Lung (tissue), 12 donors: Measurements from ENCODE around the gene PCBP3. TPM values are rescaled to one million over a fixed set of nuclear protein-coding genes. Genes with fewer than 3 reads are reported as not detected.

Experiments
- ATAC-seq: fragments of 200-7000 bp; cut with Tn5 transposase; one replicate; pipeline ENCODE4 v1.9.1; 2020; ENCODE audit warnings: moderate number of reproducible peaks; ENCODE audit not compliant: insufficient read depth, low FRiP score
- DNase-seq, 3 donors: peaks; one replicate each; pipeline ENCODE4 v3.0.0-alpha.2; 2013 to 2017
- H3K27ac ChIP-seq, 2 donors: one replicate each; pipeline ENCODE4 v1.5.1; 2013; ENCODE audit warnings: mild to moderate bottlenecking in 2 of 2, moderate library complexity in 2 of 2, control low read depth in 1 of 2, inconsistent platforms in 1 of 2, low read depth in 1 of 2, low read length in 1 of 2
- H3K27me3 ChIP-seq, 3 donors: one replicate each; pipeline ENCODE4 v1.5.1; 2013; ENCODE audit warnings: low read length in 2 of 3; ENCODE audit not compliant: control insufficient read depth in 3 of 3, insufficient read depth in 3 of 3
- H3K36me3 ChIP-seq, 4 donors: one replicate each; pipeline ENCODE4 v1.5.1; 2013; ENCODE audit warnings: low read length in 4 of 4, mild to moderate bottlenecking in 1 of 4, moderate library complexity in 1 of 4; ENCODE audit not compliant: control insufficient read depth in 4 of 4, insufficient read depth in 4 of 4
- H3K4me1 ChIP-seq, 5 donors: one replicate each; pipeline ENCODE4 v1.5.1; 2013; ENCODE audit warnings: low read length in 5 of 5, mild to moderate bottlenecking in 2 of 5, moderate library complexity in 1 of 5; ENCODE audit not compliant: control insufficient read depth in 5 of 5, insufficient read depth in 5 of 5
- H3K4me3 ChIP-seq: one replicate; pipeline ENCODE4 v1.5.1; 2013; ENCODE audit warnings: mild to moderate bottlenecking, control low read depth, moderate library complexity
- H3K9ac ChIP-seq, 2 donors: one replicate each; pipeline ENCODE4 v1.5.1; 2013; ENCODE audit warnings: low read length in 2 of 2, control low read depth in 1 of 2; ENCODE audit not compliant: insufficient read depth in 1 of 2
- H3K9me3 ChIP-seq, 4 donors: one replicate each; pipeline ENCODE4 v1.5.1; 2013; ENCODE audit warnings: low read length in 3 of 4, mild to moderate bottlenecking in 1 of 4, moderate library complexity in 1 of 4; ENCODE audit not compliant: control insufficient read depth in 4 of 4, insufficient read depth in 3 of 4
- WGBS, 2 donors: extraction: QIAGEN DNeasy Blood & Tissue Kit; methylation state at CpG; one replicate each; pipeline ENCODE4 v1.1.7; 2013; 5-methylcytosine and 5-hydroxymethylcytosine counted together
- polyA plus RNA-seq, 2 donors: library from polyadenylated mRNA; stranded (reverse); fragments of 200-250 nt; gene quantifications; one replicate each; pipeline ENCODE4 v1.2.1, GENCODE V29; 2013
- total RNA-seq, 2 donors: library from RNA; depleted of rRNA in 1 of 2; stranded (reverse); fragments of >200 nt in 1 of 2; gene quantifications; one replicate each; pipeline ENCODE4 v1.2.1, GENCODE V29; 2014 to 2021
- TF ChIP-seq, protein P1 (sequence below): IDR thresholded peaks from 2 replicates; pipeline ENCODE4 v1.5.1; 2012; ENCODE audit warnings: mild to moderate bottlenecking; ENCODE audit errors: control extremely low read depth, extremely low read depth
- donor health status: control.
- donor health status: control.
- donor health status: Bipolar disorder and iron deficiency.
- donor health status: healthy.
- donor health status: DM: yes; HTN: yes; CAD: no.

The PCBP3 gene
- total and polyA plus RNA-seq, 4 donors: 1.6 to 8.2 (median 3.1) TPM

DNA sequence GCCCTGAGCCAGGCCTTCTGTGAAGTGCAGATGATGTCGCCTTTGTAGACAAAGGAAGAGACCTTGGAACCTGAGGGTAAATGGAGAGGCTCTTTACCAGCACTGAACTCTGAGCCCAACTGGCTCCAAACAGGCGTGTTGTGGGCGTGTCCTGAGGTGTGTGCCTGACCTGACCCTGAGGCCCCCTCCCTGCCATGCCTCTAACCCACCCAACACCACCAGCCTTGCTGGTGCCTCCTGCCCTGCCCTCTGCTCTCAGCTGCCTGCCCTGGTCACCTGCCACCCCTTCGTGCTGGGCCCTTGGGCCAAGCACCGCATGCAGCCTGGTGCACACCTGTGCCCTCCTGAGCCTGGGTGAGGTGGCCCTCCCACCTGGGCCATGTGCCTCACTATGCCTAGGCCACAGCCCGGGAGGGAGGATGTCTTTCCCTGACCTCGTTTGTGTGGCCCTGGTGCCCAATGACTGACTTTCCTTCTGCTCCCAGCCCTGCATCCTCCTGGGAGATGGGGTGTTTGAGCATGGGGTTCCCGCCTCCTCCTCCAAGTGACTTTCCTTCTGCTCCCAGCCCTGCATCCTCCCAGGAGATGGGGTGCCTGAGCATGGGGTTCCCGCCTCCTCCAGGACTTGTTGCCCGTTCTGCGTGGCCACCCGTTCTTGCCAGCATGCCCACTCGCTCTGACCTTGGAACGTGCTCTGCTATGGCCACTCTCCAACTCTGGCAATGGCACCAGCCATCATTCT, 157.0 kb downstream of the PCBP3 start:
- H3K4me3 ChIP-seq: no peak overlapping the region
- no peaks in the 10 kb centered on the region for H3K4me1 ChIP-seq
- H3K9me3 ChIP-seq: peaks cover 0 to 5% (median 0%) of the 10 kb centered on the region in 4 donors
- ATAC-seq (no peak), DNase-seq (no peak)
- H3K27ac ChIP-seq: no peak overlapping the region
- TF ChIP-seq, protein P1, sequence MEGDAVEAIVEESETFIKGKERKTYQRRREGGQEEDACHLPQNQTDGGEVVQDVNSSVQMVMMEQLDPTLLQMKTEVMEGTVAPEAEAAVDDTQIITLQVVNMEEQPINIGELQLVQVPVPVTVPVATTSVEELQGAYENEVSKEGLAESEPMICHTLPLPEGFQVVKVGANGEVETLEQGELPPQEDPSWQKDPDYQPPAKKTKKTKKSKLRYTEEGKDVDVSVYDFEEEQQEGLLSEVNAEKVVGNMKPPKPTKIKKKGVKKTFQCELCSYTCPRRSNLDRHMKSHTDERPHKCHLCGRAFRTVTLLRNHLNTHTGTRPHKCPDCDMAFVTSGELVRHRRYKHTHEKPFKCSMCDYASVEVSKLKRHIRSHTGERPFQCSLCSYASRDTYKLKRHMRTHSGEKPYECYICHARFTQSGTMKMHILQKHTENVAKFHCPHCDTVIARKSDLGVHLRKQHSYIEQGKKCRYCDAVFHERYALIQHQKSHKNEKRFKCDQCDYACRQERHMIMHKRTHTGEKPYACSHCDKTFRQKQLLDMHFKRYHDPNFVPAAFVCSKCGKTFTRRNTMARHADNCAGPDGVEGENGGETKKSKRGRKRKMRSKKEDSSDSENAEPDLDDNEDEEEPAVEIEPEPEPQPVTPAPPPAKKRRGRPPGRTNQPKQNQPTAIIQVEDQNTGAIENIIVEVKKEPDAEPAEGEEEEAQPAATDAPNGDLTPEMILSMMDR: no peak
- H3K9ac ChIP-seq: no peak overlapping the region
- H3K27me3 ChIP-seq: no peaks in the 10 kb centered on the region
- WGBS, 2 donors: 86 to 91% methylated on average over 14 of the region's 14 CpGs
- H3K36me3 ChIP-seq: no peaks in the 10 kb centered on the region

DNA sequence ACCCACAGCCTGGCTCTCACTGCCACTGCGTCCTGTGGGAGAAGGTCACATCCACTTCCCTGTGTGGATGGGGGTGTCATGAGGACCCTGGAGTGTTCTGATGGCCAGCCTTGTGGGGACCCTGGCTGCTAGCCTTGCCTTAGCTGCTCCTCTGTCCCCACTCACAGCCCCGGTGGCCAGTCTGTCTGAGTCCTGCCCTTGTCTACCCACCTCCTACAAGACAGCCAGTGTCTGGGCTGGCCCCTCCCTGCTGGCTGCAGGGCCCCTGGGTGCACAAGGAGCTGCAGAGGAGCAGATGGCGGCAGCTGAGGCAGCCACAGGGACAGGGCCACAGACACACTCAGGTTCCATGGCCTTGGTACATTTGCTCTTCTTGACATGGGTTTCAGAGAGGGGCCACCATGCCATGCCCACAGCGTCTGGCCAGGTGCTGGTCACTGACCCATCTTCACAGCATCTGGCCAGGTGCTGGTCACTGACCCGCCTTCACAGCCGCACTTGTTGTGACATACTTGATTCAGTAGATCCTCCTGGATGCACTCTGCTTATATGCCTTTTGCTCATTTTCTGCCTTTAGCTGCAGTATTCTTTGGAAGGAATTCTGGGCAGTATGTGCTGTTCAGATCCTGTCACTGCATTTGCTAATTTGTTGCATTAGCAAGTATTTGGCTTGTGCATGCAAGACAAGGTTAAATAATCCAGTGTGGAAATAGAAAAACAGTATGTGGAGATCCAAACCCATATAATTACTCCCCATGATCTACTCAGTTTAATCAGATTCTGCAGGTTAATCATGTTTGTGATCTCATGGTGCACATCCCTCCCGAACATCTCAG, 157.8 kb downstream of the PCBP3 start:
- ATAC-seq: no peak
- Histone ChIP-seq H3K27me3 (no peaks in the 10 kb centered on the region), H3K27ac (no peak overlapping the region), H3K4me3 (no peak overlapping the region), H3K4me1 (no peaks in the 10 kb centered on the region), H3K9ac (no peak overlapping the region), H3K9me3 (peaks cover 0 to 5% (median 0%) of the 10 kb centered on the region in 4 donors), H3K36me3 (no peaks in the 10 kb centered on the region)
- WGBS, 2 donors: 92 to 94% methylated on average over 7 of the region's 7 CpGs
- no peak for DNase-seq
- TF ChIP-seq, protein P1: no peak

DNA sequence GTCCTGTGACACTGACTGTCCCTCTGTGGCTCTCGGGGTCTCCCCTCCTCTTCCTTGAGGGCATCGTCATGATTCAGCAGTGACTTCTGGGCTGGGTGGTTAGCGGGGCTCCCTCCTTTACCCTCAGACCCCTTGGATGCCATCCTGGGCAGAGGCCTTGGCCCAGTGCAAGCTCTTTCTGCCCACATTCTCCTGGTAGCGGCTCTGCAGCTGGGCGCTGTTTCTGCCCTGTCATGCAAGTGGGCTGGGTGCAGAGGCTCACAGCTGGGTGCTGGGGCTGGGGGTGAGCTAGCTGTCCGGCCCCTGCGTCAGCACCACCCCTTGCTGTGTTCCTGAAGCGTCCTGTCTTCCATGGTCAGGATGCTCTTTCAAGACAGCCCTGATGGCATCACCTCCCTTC, 158.5 kb downstream of the PCBP3 start:
- Histone ChIP-seq H3K9ac (no peak overlapping the region), H3K27me3 (no peaks in the 10 kb centered on the region), H3K36me3 (no peaks in the 10 kb centered on the region), H3K9me3 (peaks cover 0 to 5% (median 0%) of the 10 kb centered on the region in 4 donors), H3K27ac (no peak overlapping the region), H3K4me1 (no peaks in the 10 kb centered on the region), H3K4me3 (no peak overlapping the region)
- TF ChIP-seq, protein P1: no peak
- 84 to 87% methylated on average over 8 of the region's 8 CpGs for WGBS, 2 donors
- no peak for ATAC-seq
- no peak for DNase-seq
